GM12878 (cell line): Measurements from ENCODE around the gene RUFY3. TPM values are rescaled to one million over a fixed set of nuclear protein-coding genes. Genes with fewer than 3 reads are reported as not detected.

Experiments
- BCL11A ChIP-seq: IDR thresholded peaks from 2 replicates; pipeline ENCODE4 v1.6.1; 2011; ENCODE audit warnings: low read depth, low read length
- BRCA1 ChIP-seq: IDR thresholded peaks from 2 replicates; pipeline ENCODE4 v1.6.1; 2011; ENCODE audit warnings: low read depth, low read length, improper control_type of control experiment
- CEBPZ ChIP-seq: fragments of 150-350 bp; IDR thresholded peaks from 2 replicates; pipeline ENCODE4 v1.6.1; 2016; ENCODE audit warnings: low read depth, low read length
- CREM ChIP-seq: IDR thresholded peaks from 2 replicates; pipeline ENCODE4 v1.6.1; 2014; ENCODE audit warnings: antibody characterized with exemption, low read depth
- CUX1 ChIP-seq: IDR thresholded peaks from 2 replicates; pipeline ENCODE4 v1.6.1; 2012; ENCODE audit warnings: improper control_type of control experiment, low read depth, low read length; ENCODE audit not compliant: insufficient replicate concordance
- ELK1 ChIP-seq: IDR thresholded peaks from 2 replicates; pipeline ENCODE4 v1.6.1; 2012; ENCODE audit warnings: low read depth, low read length, improper control_type of control experiment
- ESRRA ChIP-seq: IDR thresholded peaks from 2 replicates; pipeline ENCODE4 v1.6.1; 2012; ENCODE audit warnings: mild to moderate bottlenecking, low read length, improper control_type of control experiment
- GABPA ChIP-seq: IDR thresholded peaks from 2 replicates; pipeline ENCODE4 v1.6.1; 2014; ENCODE audit warnings: antibody characterized with exemption, low read depth, mild to moderate bottlenecking, inconsistent platforms
- IKZF1 ChIP-seq: fragments of 450-650 bp; conservative IDR thresholded peaks from 2 replicates; pipeline ENCODE4 v1.6.1; 2017; ENCODE audit warnings: antibody characterized with exemption, mild to moderate bottlenecking
- LARP7 ChIP-seq: fragments of 450-650 bp; IDR thresholded peaks from 2 replicates; pipeline ENCODE4 v1.6.1; 2017; ENCODE audit warnings: mild to moderate bottlenecking
- MEF2A ChIP-seq: IDR thresholded peaks from 2 replicates; pipeline ENCODE4 v1.6.1; 2011; ENCODE audit warnings: low read depth, mild to moderate bottlenecking, low read length, moderate library complexity; ENCODE audit not compliant: insufficient read depth
- NR2C2 ChIP-seq: IDR thresholded peaks from 2 replicates; pipeline ENCODE4 v1.6.1; 2011; ENCODE audit warnings: borderline replicate concordance, low read depth; ENCODE audit not compliant: control insufficient read depth, insufficient read length
- PML ChIP-seq: IDR thresholded peaks from 2 replicates; pipeline ENCODE4 v1.6.1; 2012; ENCODE audit warnings: low read length, inconsistent platforms
- RB1 ChIP-seq: fragments of 450-650 bp; formaldehyde crosslinking; IDR thresholded peaks from 2 replicates; pipeline ENCODE4 v1.6.1; 2017; ENCODE audit warnings: mild to moderate bottlenecking, borderline replicate concordance
- SREBF1 ChIP-seq: IDR thresholded peaks from 2 replicates; pipeline ENCODE4 v1.6.1; 2012; ENCODE audit warnings: mild to moderate bottlenecking, low read length
- SRF ChIP-seq, 2 experiments: IDR thresholded peaks; 2 replicates each; pipeline ENCODE4 v1.6.1; 2011; ENCODE audit warnings: low read depth in 2 of 2, low read length in 2 of 2, mild to moderate bottlenecking in 1 of 2, moderate library complexity in 1 of 2
- TARDBP ChIP-seq: IDR thresholded peaks from 2 replicates; pipeline ENCODE4 v1.6.1; 2016; ENCODE audit warnings: borderline replicate concordance
- ZNF24 ChIP-seq: fragments of 450-650 bp; IDR thresholded peaks from 2 replicates; pipeline ENCODE4 v1.6.1; 2017; ENCODE audit warnings: antibody characterized with exemption, mild to moderate bottlenecking
- polyA plus RNA-seq, 11 experiments: library from polyadenylated mRNA; depleted of rRNA in 4 of 11; unstranded in 6 of 11; stranded (reverse) in 5 of 11; fragments of >200 nt; fragmentation: Nextera tagmentation in 4 of 11; fragmentation: Illumina TruSeq in 1 of 11; extraction: Ambion mirVana in 4 of 11; extraction: Trizol in 1 of 11; gene quantifications; 1 replicate in 1 of 11; 2 replicates in 10 of 11; pipeline versions ENCODE4 v1.2.1 to v1.2.3, GENCODE V29; 2011 to 2016; ENCODE audit warnings: inconsistent platforms in 2 of 11, missing spikeins in 2 of 11, low read depth in 1 of 11
- total RNA-seq, 4 experiments: library from RNA; depleted of rRNA in 3 of 4; stranded (reverse); fragments of >200 nt in 3 of 4; fragmentation: Illumina TruSeq in 1 of 4; extraction: Trizol in 1 of 4; gene quantifications; 2 replicates each; pipeline versions ENCODE4 v1.2.1 to v1.2.3, GENCODE V29; 2013 to 2021
- TF ChIP-seq, protein P1 (sequence below): fragments of 150-350 bp; IDR thresholded peaks from 2 replicates; pipeline ENCODE4 v1.6.1; 2014; ENCODE audit warnings: mild to moderate bottlenecking, low read depth, low read length

Gene RUFY3
- total and polyA plus RNA-seq, 10 of the 15 experiments (the other 5 are each of a cell fraction or from before 2014, with no cell fraction given), result 5.1 to 28.3 (median 13.1) TPM

GRCh38 chr4:70734168-70734954 lies 12.6 kb downstream of the RUFY3 start (continued):
- TF ChIP-seq ESRRA, result no peak
- no peak for TF ChIP-seq CUX1
- TF ChIP-seq GABPA, result peak; percentile 27; the same call in 1 of the 2 replicates
- no peak for TF ChIP-seq SREBF1
- no peak for TF ChIP-seq CEBPZ
- TF ChIP-seq LARP7, result no peak
- TF ChIP-seq TARDBP, result no peak
- no peak for TF ChIP-seq RB1
- TF ChIP-seq PML, result 0 out of 2 replicates have a peak, but pooled peaks have one; percentile 55
- no peak for TF ChIP-seq BRCA1
- TF ChIP-seq ZNF24, result no peak
- TF ChIP-seq MEF2A, result 0 out of 2 replicates have a peak, but pooled peaks have one; percentile 48
- no peak for TF ChIP-seq ELK1
- no peak for TF ChIP-seq SRF (IDR thresholded peaks at IDR 0.05; ENCODE audit: low read depth in 2 of 2, low read length in 2 of 2)
- TF ChIP-seq, protein P1, sequence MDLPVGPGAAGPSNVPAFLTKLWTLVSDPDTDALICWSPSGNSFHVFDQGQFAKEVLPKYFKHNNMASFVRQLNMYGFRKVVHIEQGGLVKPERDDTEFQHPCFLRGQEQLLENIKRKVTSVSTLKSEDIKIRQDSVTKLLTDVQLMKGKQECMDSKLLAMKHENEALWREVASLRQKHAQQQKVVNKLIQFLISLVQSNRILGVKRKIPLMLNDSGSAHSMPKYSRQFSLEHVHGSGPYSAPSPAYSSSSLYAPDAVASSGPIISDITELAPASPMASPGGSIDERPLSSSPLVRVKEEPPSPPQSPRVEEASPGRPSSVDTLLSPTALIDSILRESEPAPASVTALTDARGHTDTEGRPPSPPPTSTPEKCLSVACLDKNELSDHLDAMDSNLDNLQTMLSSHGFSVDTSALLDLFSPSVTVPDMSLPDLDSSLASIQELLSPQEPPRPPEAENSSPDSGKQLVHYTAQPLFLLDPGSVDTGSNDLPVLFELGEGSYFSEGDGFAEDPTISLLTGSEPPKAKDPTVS, result no peak
- TF ChIP-seq IKZF1, result peak; percentile 71
- 0 out of 2 replicates have a peak, but pooled peaks have one; percentile 11 for TF ChIP-seq BCL11A
- TF ChIP-seq CREM, result peak; percentile 45; the same call in 1 of the 2 replicates
- TF ChIP-seq NR2C2, result no peak
